LNCaP clone FGC (cell line): ENCODE measurements around the gene TMBIM6.

Experiments
- DNase-seq: peaks from one replicate; pipeline ENCODE4 v3.0.0-alpha.2; 2011; ENCODE audit warnings: low read depth
- H3K4me3 ChIP-seq: 2 replicates; pipeline ENCODE4 v1.5.1; 2011; ENCODE audit warnings: mild to moderate bottlenecking, low read depth, low read length, control low read depth
- CTCF ChIP-seq: IDR thresholded peaks from 2 replicates; pipeline ENCODE4 v1.5.1; 2012; ENCODE audit warnings: mild to moderate bottlenecking; ENCODE audit not compliant: control insufficient read depth, insufficient read depth; ENCODE audit errors: extremely low read depth

TMBIM6 gene

GRCh38 chr12:49806877-49807276 lies 65.5 kb downstream of the TMBIM6 start:
- TF ChIP-seq CTCF: no peak
- no peak for DNase-seq
- no peak overlapping the region for H3K4me3 ChIP-seq

- DNase-seq: no peak
- no peak overlapping the region for H3K4me3 ChIP-seq
- TF ChIP-seq CTCF: no peak
Measured at GRCh38 chr12:49807991-49808580, 66.7 kb downstream of the TMBIM6 start.

- TF ChIP-seq CTCF: no peak
- DNase-seq: no peak
- H3K4me3 ChIP-seq: no peak overlapping the region
Measured at GRCh38 chr12:49808686-49809380, 67.5 kb downstream of the TMBIM6 start.

GRCh38 chr12:49809381-49809905 lies 68.1 kb downstream of the TMBIM6 start:
- no peak overlapping the region for H3K4me3 ChIP-seq
- no peak for DNase-seq
- no peak for TF ChIP-seq CTCF

GRCh38 chr12:49809906-49810389 lies 68.6 kb downstream of the TMBIM6 start:
- no peak for TF ChIP-seq CTCF
- no peak for DNase-seq
- no peak overlapping the region for H3K4me3 ChIP-seq

- TF ChIP-seq CTCF: no peak
- no peak overlapping the region for H3K4me3 ChIP-seq
- DNase-seq: no peak
Measured at GRCh38 chr12:49811136-49811535, 69.8 kb downstream of the TMBIM6 start.
